Activated CD8-positive, alpha-beta memory T cell treated with anti-CD3 and anti-CD28 coated beads, Interleukin-2, amount 50 U/mL, for 24 hours (primary cell): ENCODE results near the gene C5orf58.

Source experiments
- DNase-seq: peaks from one replicate; pipeline ENCODE4 v3.0.0-alpha.2; 2020; ENCODE audit errors: extremely low read depth

Gene C5orf58

DNA sequence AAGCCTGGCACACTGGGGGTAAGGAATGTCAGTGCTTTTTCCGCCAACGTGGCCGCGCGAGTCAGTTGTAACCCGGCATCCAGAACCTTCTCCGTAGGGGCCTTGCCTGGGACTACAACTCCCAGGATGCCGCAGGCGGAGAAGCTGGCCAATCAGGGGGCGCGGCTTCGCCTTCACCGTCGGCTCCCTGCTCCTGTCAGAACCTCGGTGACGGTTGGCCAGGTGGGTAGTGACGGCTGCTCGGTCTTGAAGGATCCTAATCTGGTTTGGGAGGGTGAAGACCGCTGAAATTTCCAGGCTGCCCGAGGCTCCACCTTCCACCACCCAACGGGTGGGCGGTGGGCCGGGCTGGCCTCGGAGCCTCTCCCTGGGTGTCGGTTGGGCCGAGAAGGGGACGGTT is at the start of gene C5orf58:
C5orf58 (plus strand) TSS at position 200 of the 400 bp plus-strand sequence. CDS start 1,992 bp downstream, outside the sequence.
- no peak for DNase-seq

- DNase-seq, result no peak
Observed at GRCh38 chr5:170183816-170184687, 48.7 kb upstream of the C5orf58 start.

- no peak for DNase-seq
Observed at GRCh38 chr5:170184737-170185136, 48.0 kb upstream of the C5orf58 start.

GRCh38 chr5:170186156-170186555 is 46.6 kb upstream of the C5orf58 start:
- DNase-seq, result no peak

GRCh38 chr5:170186856-170187255 is 45.9 kb upstream of the C5orf58 start:
- no peak for DNase-seq

DNA sequence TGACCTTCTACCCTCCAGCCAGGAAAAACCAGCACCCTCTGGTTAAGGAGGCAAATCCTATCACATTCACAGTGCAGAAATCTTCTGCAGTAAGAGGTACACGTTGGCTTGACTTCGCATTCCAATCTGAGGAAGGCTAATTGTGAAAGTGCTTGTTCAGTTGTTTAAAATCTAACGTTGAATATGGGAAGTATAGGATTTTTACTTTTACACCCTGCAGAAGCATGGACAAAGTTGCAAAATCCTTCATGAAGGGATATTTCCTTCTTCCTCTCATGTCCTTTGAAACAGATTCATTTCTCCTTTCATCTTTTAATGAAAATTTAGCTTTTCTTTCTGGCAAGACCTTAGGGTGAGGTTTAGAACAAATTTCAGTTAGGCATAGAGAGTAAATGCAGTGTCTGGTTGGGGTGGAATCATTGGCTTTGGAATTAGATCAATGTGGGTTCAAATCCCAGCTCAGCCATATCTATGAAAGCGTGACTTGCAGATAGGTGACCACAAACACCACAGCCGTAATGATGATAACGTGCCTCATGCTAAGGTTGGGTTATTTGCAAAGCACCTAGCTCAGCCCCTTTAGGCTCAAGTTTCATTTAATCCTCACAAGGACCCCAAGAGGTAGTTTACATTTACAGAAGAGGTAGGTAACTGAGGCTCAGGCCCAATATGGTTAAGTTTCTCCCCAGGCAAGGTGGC is 42.2 kb upstream of the C5orf58 start:
- no peak for DNase-seq

DNA sequence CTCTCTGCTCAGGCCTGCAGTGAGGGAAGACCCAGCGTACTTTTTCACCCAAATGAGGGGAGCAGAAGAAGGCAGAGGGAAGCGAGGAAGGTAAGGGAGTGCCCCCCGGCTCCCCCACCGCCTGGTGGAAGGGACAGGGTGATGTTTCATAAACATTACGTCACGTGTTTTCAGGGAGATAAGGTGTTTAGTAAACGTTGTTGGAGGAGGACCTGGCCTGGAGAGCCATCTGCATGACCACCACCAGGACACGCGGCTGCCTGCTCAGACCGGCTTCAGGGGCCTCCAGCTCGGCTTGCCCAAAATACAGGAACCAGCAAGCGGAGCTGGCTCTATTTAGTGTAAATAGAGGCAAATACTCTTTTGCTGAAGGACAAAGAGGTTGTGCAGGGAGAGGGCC is 40.0 kb upstream of the C5orf58 start:
- no peak for DNase-seq

- DNase-seq, result no peak
Observed at GRCh38 chr5:170195961-170196360, 36.8 kb upstream of the C5orf58 start.

DNA sequence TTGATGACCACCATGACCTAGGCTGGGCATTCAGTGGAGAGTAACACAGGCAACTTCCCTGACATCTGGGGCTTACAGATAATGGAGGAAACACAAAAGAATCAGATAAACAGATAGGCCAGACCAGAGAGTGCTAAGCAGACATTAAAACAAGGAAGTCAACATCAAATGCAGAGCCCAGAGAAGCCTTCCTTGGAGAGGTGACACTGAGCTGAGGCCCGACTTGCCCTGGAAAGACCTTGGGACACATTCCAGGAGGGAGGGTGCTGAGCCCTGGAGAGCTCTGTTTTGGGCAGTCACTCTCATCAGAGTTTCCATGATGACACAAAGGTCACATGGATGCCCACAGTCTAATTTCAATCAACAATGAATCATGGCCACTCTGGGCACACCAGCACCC is 31.9 kb upstream of the C5orf58 start:
- no peak for DNase-seq

DNA sequence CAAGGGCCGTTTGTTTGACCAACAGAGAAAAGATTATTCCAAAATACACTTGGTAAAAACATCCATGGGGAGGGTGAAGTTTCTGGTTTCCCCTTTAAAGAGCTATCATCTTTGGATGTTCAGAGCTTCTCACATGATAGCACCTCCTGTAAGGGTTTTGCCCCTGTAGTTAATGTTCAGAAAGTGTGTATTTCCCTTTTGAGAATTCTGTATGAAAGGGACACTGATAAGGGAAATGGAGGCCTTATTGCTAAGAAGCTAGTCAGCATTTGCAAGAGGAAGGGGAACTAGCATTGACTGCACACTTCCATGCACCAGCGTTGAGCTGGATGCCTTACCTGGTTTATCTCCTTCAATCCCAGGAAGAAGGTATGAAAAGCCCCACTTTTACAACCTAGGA is 31.5 kb upstream of the C5orf58 start:
- DNase-seq, result no peak

DNA sequence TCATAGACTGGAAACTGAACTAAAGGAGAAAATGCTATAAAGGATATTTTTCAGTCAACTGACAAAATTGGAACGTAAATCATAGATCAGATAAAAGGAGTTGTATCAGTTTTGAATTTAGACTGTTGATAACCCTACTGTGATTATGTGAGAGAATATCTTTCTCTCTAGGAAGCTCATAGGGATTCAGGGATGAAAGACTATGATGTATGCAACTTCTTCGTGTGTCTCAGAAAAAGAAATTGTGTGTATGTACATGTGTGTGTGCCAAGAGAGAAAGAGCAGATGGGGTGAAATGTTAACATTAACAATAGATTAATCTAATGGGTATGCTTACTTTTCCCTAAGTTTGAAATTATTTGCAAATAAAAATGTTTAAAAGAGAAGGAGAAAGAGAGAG is 30.7 kb upstream of the C5orf58 start:
- DNase-seq, result no peak

DNA sequence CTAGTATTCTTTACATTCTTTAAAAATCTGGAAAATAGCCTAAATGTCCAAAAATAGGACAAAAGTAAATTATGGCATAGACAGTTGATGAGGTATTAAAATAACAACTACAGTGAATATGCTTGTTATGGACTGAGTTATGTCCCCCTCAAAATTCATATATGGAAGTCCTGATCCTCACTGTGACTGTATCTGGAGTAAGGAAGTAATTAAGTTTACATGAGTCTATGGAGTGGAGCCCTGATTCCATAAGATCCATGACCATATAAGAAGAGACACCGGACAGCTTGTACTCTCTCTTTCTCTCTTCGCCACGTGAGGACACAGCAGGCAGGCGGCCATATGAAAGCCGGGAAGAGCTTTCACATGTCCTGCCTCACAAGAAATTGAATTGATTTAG is 28.6 kb upstream of the C5orf58 start:
- no peak for DNase-seq

DNA sequence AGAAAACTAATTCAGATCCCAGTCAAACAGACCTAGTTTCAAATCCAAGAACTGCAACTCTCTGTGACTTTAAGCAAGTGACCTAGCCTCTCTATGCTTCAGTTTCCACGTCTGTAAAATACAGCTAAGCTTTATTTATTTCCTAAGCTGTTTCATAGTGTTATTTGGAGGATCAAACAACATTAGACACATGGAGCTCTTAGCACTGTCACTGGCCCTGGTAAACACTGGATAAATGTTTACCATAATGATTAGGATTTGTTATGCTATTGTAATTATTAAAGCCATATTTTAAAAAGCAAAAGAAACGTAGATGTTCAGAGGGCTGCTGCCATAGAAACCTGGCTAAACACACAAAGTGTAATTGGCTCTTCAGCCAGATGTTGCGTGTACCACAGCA is 26.6 kb upstream of the C5orf58 start:
- DNase-seq, result no peak

- no peak for DNase-seq
Observed at GRCh38 chr5:170206958-170207357, 25.8 kb upstream of the C5orf58 start.

GRCh38 chr5:170211575-170212334 is 21.0 kb upstream of the C5orf58 start:
- no peak for DNase-seq

GRCh38 chr5:170216257-170216864 is 16.4 kb upstream of the C5orf58 start:
- DNase-seq, result no peak

GRCh38 chr5:170217831-170218230 is 15.0 kb upstream of the C5orf58 start:
- DNase-seq, result no peak

DNA sequence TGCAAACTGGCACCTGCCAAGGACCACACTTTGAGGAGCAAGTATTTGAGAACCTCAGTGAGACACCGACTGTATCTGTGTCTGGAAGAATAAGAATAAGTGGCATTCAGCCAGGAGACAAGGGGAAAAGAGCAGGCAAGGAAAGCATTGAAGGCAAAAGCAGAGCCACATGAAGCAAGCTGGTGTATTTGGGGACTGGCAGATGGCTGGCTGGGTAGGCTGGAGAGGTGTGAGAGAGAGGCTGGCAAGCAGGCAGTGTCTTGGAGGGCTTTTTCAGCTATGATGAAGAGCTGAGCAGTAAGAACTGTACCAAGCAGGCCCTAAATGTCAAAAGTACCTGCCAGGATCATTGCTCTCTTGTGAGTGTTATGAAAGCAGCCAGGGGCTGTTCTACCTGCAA is 14.1 kb upstream of the C5orf58 start:
- no peak for DNase-seq

GRCh38 chr5:170219615-170220014 is 13.2 kb upstream of the C5orf58 start:
- DNase-seq, result no peak

DNA sequence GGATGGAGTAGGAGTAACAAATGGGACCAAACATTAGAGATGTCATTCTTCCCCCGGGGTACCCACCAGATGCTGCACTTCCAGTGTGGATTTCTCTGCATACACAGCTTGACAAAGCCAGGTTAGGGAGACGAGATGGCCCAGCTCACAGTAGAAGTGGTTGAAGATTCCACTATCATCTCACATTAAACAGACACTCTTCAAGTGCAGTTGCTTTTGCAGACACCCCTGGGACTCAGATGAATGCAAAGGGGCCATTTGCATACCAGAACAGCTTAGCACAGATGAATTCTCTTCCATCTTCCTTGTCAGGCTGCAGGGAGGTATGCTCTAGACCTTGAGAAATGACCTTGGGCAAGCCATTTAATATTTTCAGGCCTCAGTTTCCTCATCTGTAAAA is 12.6 kb upstream of the C5orf58 start:
- no peak for DNase-seq

DNA sequence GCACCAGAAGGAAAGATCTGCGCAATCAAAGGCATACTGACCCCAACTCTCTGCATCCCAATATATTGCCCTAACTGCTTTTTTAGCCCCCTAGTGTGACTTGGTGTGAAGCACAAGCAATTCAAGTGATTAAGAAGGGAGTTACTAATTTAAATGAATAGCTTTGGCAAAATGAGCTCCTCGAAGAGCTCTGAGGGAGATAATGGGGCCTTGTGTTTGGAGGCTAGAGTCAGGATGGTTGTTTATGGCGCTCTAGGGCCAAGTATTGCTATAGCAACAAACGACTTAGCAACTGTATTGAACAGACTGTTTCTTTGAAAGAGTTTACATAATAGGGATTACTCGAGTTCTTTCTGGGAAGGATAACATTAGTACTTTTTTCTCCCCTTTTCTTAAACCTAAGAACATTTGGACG is 11.5 kb upstream of the C5orf58 start:
- DNase-seq, result no peak

DNA sequence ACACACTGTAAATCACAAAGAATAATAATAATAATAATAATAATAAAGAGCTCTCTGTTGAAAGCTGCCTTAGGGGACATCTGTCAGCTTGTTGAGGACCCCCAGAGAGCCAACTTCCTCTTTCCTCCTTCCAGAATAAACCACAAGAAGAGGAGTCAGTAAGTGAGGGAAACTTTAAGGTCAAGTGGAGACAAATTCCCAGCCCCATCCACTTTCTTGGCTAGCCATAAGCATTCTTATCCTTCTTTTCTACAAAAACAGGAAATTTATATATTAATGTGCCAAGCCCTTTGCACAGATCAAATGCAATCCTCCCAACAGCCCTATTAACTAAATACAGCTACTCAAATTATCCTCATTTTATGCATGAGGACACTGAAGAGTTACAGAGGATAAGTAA is 9.4 kb upstream of the C5orf58 start:
- DNase-seq, result no peak
